Dedifferentiated amniotic fluid mesenchymal stem cell (primary cell): Measurements from ENCODE around the gene CRLF1.
"Not testable (repeated sequence)": the region's sequence is repeated elsewhere in the genome, so short reads cannot be mapped to it uniquely, and the experiment has no call there.

Source experiments
- DNase-seq: peaks from one replicate; pipeline ENCODE4 v3.0.0-alpha.2; 2016; ENCODE audit errors: extremely low spot score

CRLF1 gene

GRCh38 chr19:18592732-18593131 lies 13.9 kb downstream of the CRLF1 start:
- not testable (repeated sequence) for DNase-seq

- no peak for DNase-seq
Observed at GRCh38 chr19:18591735-18592385, 14.7 kb downstream of the CRLF1 start.

- peak; percentile 27 for DNase-seq
Observed at GRCh38 chr19:18590273-18591272, 16.0 kb downstream of the CRLF1 start.

- DNase-seq = no peak
Observed at GRCh38 chr19:18589380-18590272, 17.0 kb downstream of the CRLF1 start.

GRCh38 chr19:18588611-18589379 lies 17.8 kb downstream of the CRLF1 start, which contains the start of gene REX1BD:
TSS of gene REX1BD (plus strand) at chr19:18588798. CDS start at chr19:18588802, 4 bp downstream.
- DNase-seq = peak; percentile 49

GRCh38 chr19:18587962-18588610 lies 18.5 kb downstream of the CRLF1 start:
- no peak for DNase-seq

GRCh38 chr19:18587561-18587960 lies 19.0 kb downstream of the CRLF1 start:
- no peak for DNase-seq

- no peak for DNase-seq
Observed at GRCh38 chr19:18586306-18586705, 20.3 kb downstream of the CRLF1 start.

GRCh38 chr19:18580311-18580710 lies 26.3 kb downstream of the CRLF1 start:
- DNase-seq = no peak

- DNase-seq = no peak
Observed at GRCh38 chr19:18577365-18577914, 29.2 kb downstream of the CRLF1 start.

- DNase-seq = no peak
Observed at GRCh38 chr19:18576383-18576782, 30.2 kb downstream of the CRLF1 start.

- no peak for DNase-seq
Observed at GRCh38 chr19:18574691-18575291, 31.8 kb downstream of the CRLF1 start.

- DNase-seq = peak; percentile 97
Observed at GRCh38 chr19:18571564-18572344, 34.8 kb downstream of the CRLF1 start, which contains the start of gene UBA52. TSS of gene UBA52 (plus strand) at chr19:18571857. CDS start at chr19:18573301, 1,444 bp downstream.

- DNase-seq = no peak
Observed at GRCh38 chr19:18568367-18568766, 38.2 kb downstream of the CRLF1 start.

- no peak for DNase-seq
Observed at GRCh38 chr19:18566953-18567352, 39.6 kb downstream of the CRLF1 start.

- no peak for DNase-seq
Observed at GRCh38 chr19:18562086-18562485, 44.5 kb downstream of the CRLF1 start.

GRCh38 chr19:18559685-18560084 lies 46.9 kb downstream of the CRLF1 start:
- no peak for DNase-seq

- DNase-seq = no peak
Observed at GRCh38 chr19:18558604-18559003, 48.0 kb downstream of the CRLF1 start.

GRCh38 chr19:18558202-18558555 lies 48.4 kb downstream of the CRLF1 start:
- DNase-seq = no peak
